HEK293 (cell line): ENCODE results near the gene USP7.

ENCODE experiments used
- CTCF ChIA-PET: fragments of 350-600 bp; formaldehyde crosslinking; extraction: SDS; loops from one replicate; lab custom pipeline; 2021; ENCODE audit warnings: antibody characterized with exemption; lab: Yijun Ruan, JAX
- POLR2A ChIA-PET: fragments of 300-600 bp; formaldehyde crosslinking; extraction: SDS; loops from one replicate; lab custom pipeline; 2020; ENCODE audit warnings: antibody characterized with exemption, inconsistent platforms; lab: Yijun Ruan, JAX
- H3K27ac ChIP-seq: fragments of 200-500 bp; sonication (Bioruptor generic); 2 replicates; pipeline ENCODE4 v1.5.1; 2014; ENCODE audit warnings: low read depth, low read length, control low read depth, inconsistent platforms; ENCODE audit errors: extremely low read depth
- H3K36me3 ChIP-seq, 2 experiments: fragments of 200-500 bp in 1 of 2; sonication (Bioruptor generic) in 1 of 2; 1 replicate in 1 of 2; 2 replicates in 1 of 2; pipeline ENCODE4 v1.5.1; 2014 to 2017; ENCODE audit warnings: inconsistent platforms in 2 of 2, low read length in 2 of 2; ENCODE audit not compliant: control insufficient read depth in 2 of 2, insufficient read depth in 1 of 2
- H3K4me1 ChIP-seq: fragments of 200-500 bp; sonication (Bioruptor generic); 2 replicates; pipeline ENCODE4 v1.5.1; 2014; ENCODE audit warnings: mild to moderate bottlenecking, low read length, inconsistent platforms; ENCODE audit not compliant: control insufficient read depth, insufficient read depth
- H3K4me3 ChIP-seq: 2 replicates; pipeline ENCODE4 v1.5.1; 2011; ENCODE audit warnings: low read depth, mild to moderate bottlenecking, control low read depth, low read length, moderate library complexity
- H3K9me3 ChIP-seq: fragments of 200-500 bp; sonication (Bioruptor generic); 2 replicates; pipeline ENCODE4 v1.5.1; 2014; ENCODE audit warnings: low read depth, low read length, inconsistent platforms; ENCODE audit not compliant: control insufficient read depth, insufficient read depth
- FEZF1 ChIP-seq: fragments of 450-650 bp; formaldehyde crosslinking; IDR thresholded peaks from 2 replicates; pipeline ENCODE4 v1.5.1; 2016; ENCODE audit warnings: missing biosample characterization, missing genetic modification characterization
- PATZ1 ChIP-seq: fragments of 450-650 bp; formaldehyde crosslinking; IDR thresholded peaks from 2 replicates; pipeline ENCODE4 v1.5.1; 2016; ENCODE audit warnings: missing biosample characterization, missing genetic modification characterization
- RBAK ChIP-seq: fragments of 450-650 bp; formaldehyde crosslinking; IDR thresholded peaks from 2 replicates; pipeline ENCODE4 v1.5.1; 2016; ENCODE audit warnings: missing biosample characterization, missing genetic modification characterization
- TRIM28 ChIP-seq: IDR thresholded peaks from 2 replicates; pipeline ENCODE4 v1.6.1; 2011; ENCODE audit warnings: low read length, control low read depth, borderline replicate concordance
- WT1 ChIP-seq: fragments of 450-650 bp; formaldehyde crosslinking; IDR thresholded peaks from 2 replicates; pipeline ENCODE4 v1.5.1; 2016; ENCODE audit warnings: missing biosample characterization, missing genetic modification characterization
- ZBTB8A ChIP-seq: fragments of 450-650 bp; formaldehyde crosslinking; IDR thresholded peaks from 2 replicates; pipeline ENCODE4 v1.5.1; 2016; ENCODE audit warnings: missing biosample characterization, missing genetic modification characterization
- ZNF146 ChIP-seq: fragments of 450-650 bp; formaldehyde crosslinking; IDR thresholded peaks from 2 replicates; pipeline ENCODE4 v1.5.1; 2016; ENCODE audit warnings: missing biosample characterization, missing genetic modification characterization
- ZNF175 ChIP-seq: fragments of 450-650 bp; formaldehyde crosslinking; IDR thresholded peaks from 2 replicates; pipeline ENCODE4 v1.5.1; 2016; ENCODE audit warnings: missing biosample characterization, missing genetic modification characterization
- ZNF18 ChIP-seq: fragments of 450-650 bp; formaldehyde crosslinking; IDR thresholded peaks from 2 replicates; pipeline ENCODE4 v1.5.1; 2016; ENCODE audit warnings: missing biosample characterization, missing genetic modification characterization
- ZNF211 ChIP-seq: fragments of 450-650 bp; formaldehyde crosslinking; IDR thresholded peaks from 2 replicates; pipeline ENCODE4 v1.5.1; 2016; ENCODE audit warnings: low read depth, missing biosample characterization, missing genetic modification characterization
- ZNF214 ChIP-seq: fragments of 450-650 bp; formaldehyde crosslinking; IDR thresholded peaks from 2 replicates; pipeline ENCODE4 v1.5.1; 2017; ENCODE audit warnings: missing biosample characterization, mild to moderate bottlenecking, missing genetic modification characterization, borderline replicate concordance
- ZNF223 ChIP-seq: fragments of 450-650 bp; formaldehyde crosslinking; IDR thresholded peaks from 2 replicates; pipeline ENCODE4 v1.5.1; 2016; ENCODE audit warnings: missing biosample characterization, missing genetic modification characterization
- ZNF24 ChIP-seq: fragments of 450-650 bp; formaldehyde crosslinking; IDR thresholded peaks from 2 replicates; pipeline ENCODE4 v1.5.1; 2016; ENCODE audit warnings: missing biosample characterization, missing genetic modification characterization
- ZNF341 ChIP-seq: fragments of 450-650 bp; formaldehyde crosslinking; IDR thresholded peaks from 2 replicates; pipeline ENCODE4; 2016; ENCODE audit warnings: low read depth, missing biosample characterization, missing genetic modification characterization
- ZNF362 ChIP-seq: fragments of 450-650 bp; formaldehyde crosslinking; IDR thresholded peaks from 2 replicates; pipeline ENCODE4 v1.5.1; 2016; ENCODE audit warnings: missing biosample characterization, missing genetic modification characterization
- ZNF513 ChIP-seq: fragments of 450-650 bp; IDR thresholded peaks from 2 replicates; pipeline ENCODE4 v1.5.1; 2018; ENCODE audit warnings: missing biosample characterization, missing genetic modification characterization
- ZNF596 ChIP-seq: fragments of 450-650 bp; IDR thresholded peaks from 2 replicates; pipeline ENCODE4 v1.5.0; 2018; ENCODE audit warnings: missing biosample characterization, mild to moderate bottlenecking, missing genetic modification characterization, moderate library complexity
- ZNF610 ChIP-seq: fragments of 450-650 bp; formaldehyde crosslinking; IDR thresholded peaks from 2 replicates; pipeline ENCODE4 v1.5.1; 2016; ENCODE audit warnings: missing biosample characterization, missing genetic modification characterization, borderline replicate concordance
- ZNF623 ChIP-seq: fragments of 450-650 bp; formaldehyde crosslinking; IDR thresholded peaks from 2 replicates; pipeline ENCODE4 v1.5.1; 2016; ENCODE audit warnings: missing biosample characterization, missing genetic modification characterization
- ZNF701 ChIP-seq: fragments of 450-650 bp; formaldehyde crosslinking; IDR thresholded peaks from 2 replicates; pipeline ENCODE4 v1.5.1; 2016; ENCODE audit warnings: missing biosample characterization, missing genetic modification characterization
- ZNF777 ChIP-seq: fragments of 450-650 bp; formaldehyde crosslinking; IDR thresholded peaks from 2 replicates; pipeline ENCODE4 v1.5.1; 2017; ENCODE audit warnings: missing biosample characterization, missing genetic modification characterization, borderline replicate concordance
- ZNF791 ChIP-seq: fragments of 450-650 bp; formaldehyde crosslinking; IDR thresholded peaks from 2 replicates; pipeline ENCODE4 v1.5.1; 2016; ENCODE audit warnings: missing biosample characterization, missing genetic modification characterization
- ZSCAN16 ChIP-seq: fragments of 450-650 bp; formaldehyde crosslinking; IDR thresholded peaks from 2 replicates; pipeline ENCODE4 v1.5.1; 2016; ENCODE audit warnings: missing biosample characterization, missing genetic modification characterization

USP7 gene

GRCh38 chr16:8862309-8863130 is 101.2 kb downstream of the USP7 start:
- H3K27ac ChIP-seq: no peak overlapping the region
- H3K36me3 ChIP-seq: peaks cover 0 to 36% of the 10 kb centered on the region in 2 experiments; a peak in 2 of 3 replicates
- no peak overlapping the region for H3K4me3 ChIP-seq
- H3K4me1 ChIP-seq: peaks cover 8% of the 10 kb centered on the region
- POLR2A ChIA-PET: interaction anchor here (1.0 kb wide), 1 partner anchor 8 kb away, joined by 3 read pairs; no protein-coding TSS in a partner anchor
- no peaks in the 10 kb centered on the region for H3K9me3 ChIP-seq
- CTCF ChIA-PET: interaction anchor here (1.2 to 4.2 kb wide), 2 partner anchors 11 to 17 kb away, joined by 6 to 28 read pairs; no protein-coding TSS in a partner anchor
- TF ChIP-seq WT1 (tag by site-specific recombination): no peak
- peak; percentile 74 for TF ChIP-seq ZBTB8A
- no peak for TF ChIP-seq ZNF596 (tag by site-specific recombination)
- no peak for TF ChIP-seq ZNF791
- TF ChIP-seq ZNF18 (tag by site-specific recombination): no peak
- TF ChIP-seq ZNF24 (tag by site-specific recombination): no peak
- no peak for TF ChIP-seq ZNF214 (tag by site-specific recombination)
- TF ChIP-seq ZNF623 (tag by site-specific recombination): peak; percentile 94
- no peak for TF ChIP-seq ZNF223 (tag by site-specific recombination)
- TF ChIP-seq ZNF341 (tag by site-specific recombination): peak; percentile 85
- TF ChIP-seq ZNF211 (tag by site-specific recombination): no peak
- TF ChIP-seq FEZF1 (tag by site-specific recombination): no peak
- TF ChIP-seq ZSCAN16 (tag by site-specific recombination): no peak
- no peak for TF ChIP-seq RBAK (tag by site-specific recombination)
- TF ChIP-seq ZNF513 (tag by site-specific recombination): peak; percentile 84

- Histone ChIP-seq H3K4me1 (peaks cover 8% of the 10 kb centered on the region), H3K9me3 (no peaks in the 10 kb centered on the region), H3K4me3 (no peak overlapping the region), H3K36me3 (peaks cover 0 to 39% of the 10 kb centered on the region in 2 experiments; a peak in 2 of 3 replicates), H3K27ac (no peak overlapping the region)
- ChIA-PET CTCF (interaction anchor here (0.6 to 4.2 kb wide), 4 partner anchors 12 to 632 kb away, joined by 3 to 28 read pairs (median 6); no protein-coding TSS in a partner anchor), POLR2A (no interaction called here)
- TF ChIP-seq TRIM28: no peak
- TF ChIP-seq ZNF175 (tag by site-specific recombination): no peak
- peak; percentile 60; the same call in 1 of the 2 replicates for TF ChIP-seq ZNF362
- no peak for TF ChIP-seq ZNF701 (tag by site-specific recombination)
- TF ChIP-seq PATZ1: 0 out of 2 replicates have a peak, but pooled peaks have one; percentile 27
- TF ChIP-seq ZNF146 (tag by site-specific recombination): no peak
- no peak for TF ChIP-seq ZNF777
- no peak for TF ChIP-seq ZNF610
Measured at GRCh38 chr16:8861563-8862308, 102.0 kb downstream of the USP7 start.
